ENCODE results near the gene OIP5. TPM values are rescaled to one million over a fixed set of nuclear protein-coding genes. Genes with fewer than 3 reads are reported as not detected.
"Not testable (repeated sequence)": the region's sequence is repeated elsewhere in the genome, so short reads cannot be mapped to it uniquely, and the experiment has no call there.

The OIP5 gene
- total and polyA plus RNA-seq, 9 of the 15 experiments (the other 6 are each of a cell fraction or from before 2014, with no cell fraction given): 8.3 to 54.8 (median 35.3) TPM

GRCh38 chr15:41282436-41282835 is 50.0 kb downstream of the OIP5 start:
- Histone ChIP-seq H3K9ac (ENCODE audit: insufficient read depth in 1 of 2, low read depth in 2 of 2, low read length in 2 of 2) (peak overlapping the region in 1 of 2 experiments; percentile 69; a peak in 1 of 4 replicates), H3K36me3 (ENCODE audit: control insufficient read depth, insufficient read depth, low read length) (peaks cover 54% of the 10 kb centered on the region), H3K4me1 (replicated peaks in 1 of 2; ENCODE audit: control insufficient read depth in 2 of 2, insufficient read depth in 2 of 2, low read length in 2 of 2) (peaks cover 8 to 12% of the 10 kb centered on the region in 2 experiments; a peak in 4 of 5 replicates), H3K79me2 (ENCODE audit: control insufficient read depth, insufficient read depth, low read length) (peaks cover 40% of the 10 kb centered on the region)
- CTCF ChIA-PET (ENCODE audit: low intra/inter-chr PET ratio); DNase-seq (ENCODE audit: extremely low read depth in 1 of 4, low spot score in 3 of 4); H3K4me3 ChIP-seq; H3K4me2 ChIP-seq (ENCODE audit: insufficient read depth, low read length); in situ Hi-C loops (cut with MboI); H3K9me1 ChIP-seq (ENCODE audit: control insufficient read depth, insufficient read depth, low read length); H3K27ac ChIP-seq (ENCODE audit: extremely low read depth, low read depth, low read length); BruUV-seq (replicated peaks); H3K27me3 ChIP-seq (ENCODE audit: control insufficient read depth in 2 of 2, insufficient read depth in 2 of 2, low read length in 2 of 2); H4K20me1 ChIP-seq (replicated peaks; ENCODE audit: control insufficient read depth, insufficient read depth, low read length); FAIRE-seq; ATAC-seq; H2AFZ ChIP-seq (ENCODE audit: low read depth, low read length); H3K9me3 ChIP-seq (replicated peaks; ENCODE audit: control insufficient read depth, insufficient read depth, low read depth, low read length): not testable (repeated sequence)
- POLR2A ChIA-PET: interaction anchor here (0.7 to 1.5 kb wide), 3 partner anchors 13 to 23 kb away, joined by 3 to 5 read pairs (median 3); no protein-coding TSS in a partner anchor
- TF ChIP-seq POLR2A (conservative IDR thresholded peaks at IDR 0.05): 0 out of 2 replicates have a peak, but pooled peaks have one; percentile 14
- whole genome bisulfite sequencing (ENCODE audit: insufficient coverage, low coverage, missing lambda C conversion rate): 95% methylated on average over 10 of the region's 10 CpGs
- intact Hi-C loops (cut with micrococcal nuclease): loop anchor here (5.0 kb wide), 1 partner anchor 50 kb away; the partner anchor contains the start of genes NUSAP1 and OIP5

DNA sequence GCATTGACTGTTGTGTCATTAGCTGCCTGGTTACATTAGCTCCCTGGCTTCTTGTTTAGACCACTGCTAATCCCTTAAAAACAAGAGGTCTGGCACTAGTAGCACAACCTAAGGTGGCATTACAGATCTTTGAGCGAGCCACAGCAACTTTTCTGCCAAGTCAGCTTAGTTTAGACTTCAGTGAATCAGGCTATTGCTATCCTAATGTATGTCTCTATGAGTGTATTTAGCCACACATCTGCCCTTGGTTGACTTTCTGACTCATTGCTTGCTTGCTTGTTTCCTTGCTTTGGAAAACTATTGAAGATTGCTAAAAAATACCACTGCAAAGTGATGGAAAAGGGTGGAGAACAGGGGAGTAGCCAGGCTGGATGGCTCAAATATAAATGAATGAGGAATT is 51.2 kb downstream of the OIP5 start:
- BruUV-seq (replicated peaks): no TSS peak
- intact Hi-C loops (cut with micrococcal nuclease): loop anchor here (5.0 kb wide), 1 partner anchor 51 kb away; the partner anchor contains the start of genes NUSAP1 and OIP5
- CTCF ChIA-PET (ENCODE audit: low intra/inter-chr PET ratio): no interaction called here
- in situ Hi-C loops (cut with MboI): no loop called here
- Histone ChIP-seq H3K9me1 (ENCODE audit: control insufficient read depth, insufficient read depth, low read length) (no peaks in the 10 kb centered on the region), H3K4me1 (replicated peaks in 1 of 2; ENCODE audit: control insufficient read depth in 2 of 2, insufficient read depth in 2 of 2, low read length in 2 of 2) (peaks cover 8 to 10% of the 10 kb centered on the region in 2 experiments; a peak in 3 of 5 replicates), H3K9ac (ENCODE audit: insufficient read depth in 1 of 2, low read depth in 2 of 2, low read length in 2 of 2) (no peak overlapping the region), H3K9me3 (replicated peaks; ENCODE audit: control insufficient read depth, insufficient read depth, low read depth, low read length) (no peaks in the 10 kb centered on the region), H3K79me2 (ENCODE audit: control insufficient read depth, insufficient read depth, low read length) (peaks cover 28% of the 10 kb centered on the region), H3K36me3 (ENCODE audit: control insufficient read depth, insufficient read depth, low read length) (peaks cover 54% of the 10 kb centered on the region; the same call in 2 of the 3 replicates), H3K4me2 (ENCODE audit: insufficient read depth, low read length) (no peak overlapping the region), H4K20me1 (replicated peaks; ENCODE audit: control insufficient read depth, insufficient read depth, low read length) (no peaks in the 10 kb centered on the region), H3K27me3 (ENCODE audit: control insufficient read depth in 2 of 2, insufficient read depth in 2 of 2, low read length in 2 of 2) (no peaks in the 10 kb centered on the region), H2AFZ (ENCODE audit: low read depth, low read length) (no peak overlapping the region), H3K4me3 (no peak overlapping the region), H3K27ac (ENCODE audit: extremely low read depth, low read depth, low read length) (peak overlapping the region; percentile 15; the same call in 1 of the 3 replicates)
- FAIRE-seq: peak; percentile 11
- POLR2A ChIA-PET: interaction anchor here (0.5 to 1.1 kb wide), 2 partner anchors 8 to 13 kb away, joined by 3 to 5 read pairs; no protein-coding TSS in a partner anchor
- no peak for DNase-seq (ENCODE audit: extremely low read depth in 1 of 4, low spot score in 3 of 4)
- no peak for ATAC-seq
- WGBS (ENCODE audit: insufficient coverage, low coverage, missing lambda C conversion rate): 87% methylated on average over 1 of the region's 1 CpG
- TF ChIP-seq NEUROD1 (IDR thresholded peaks at IDR 0.05; ENCODE audit: borderline replicate concordance, low read depth, low read length, partially characterized antibody): no peak
- no peak for TF ChIP-seq ZNF584 (CRISPR knock-in tag; IDR thresholded peaks at IDR 0.05; ENCODE audit: low read depth)
- peak; percentile 85 for TF ChIP-seq C11orf30 (IDR thresholded peaks at IDR 0.05; ENCODE audit: low read depth)
- TF ChIP-seq EHMT2 (IDR thresholded peaks at IDR 0.05): no peak
- no peak for TF ChIP-seq ZNF431 (CRISPR knock-in tag; IDR thresholded peaks at IDR 0.05)
- TF ChIP-seq ZNF12 (CRISPR knock-in tag; IDR thresholded peaks at IDR 0.05): no peak
- TF ChIP-seq CCAR2 (IDR thresholded peaks at IDR 0.05; ENCODE audit: low read depth, low read length): no peak
- TF ChIP-seq MAFF (IDR thresholded peaks at IDR 0.05; ENCODE audit: low read length): 0 out of 2 replicates have a peak, but pooled peaks have one; percentile 61
- TF ChIP-seq, protein P1, sequence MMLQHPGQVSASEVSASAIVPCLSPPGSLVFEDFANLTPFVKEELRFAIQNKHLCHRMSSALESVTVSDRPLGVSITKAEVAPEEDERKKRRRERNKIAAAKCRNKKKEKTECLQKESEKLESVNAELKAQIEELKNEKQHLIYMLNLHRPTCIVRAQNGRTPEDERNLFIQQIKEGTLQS (IDR thresholded peaks at IDR 0.05): peak; percentile 18; the same call in 1 of the 2 replicates
- TF ChIP-seq, protein P1 (CRISPR knock-in tag; conservative IDR thresholded peaks at IDR 0.05): no peak
- no peak for TF ChIP-seq BDP1 (IDR thresholded peaks at IDR 0.05; ENCODE audit: insufficient read depth, insufficient read length)
- peak; percentile 72; the same call in 1 of the 2 replicates for TF ChIP-seq MAFK (IDR thresholded peaks at IDR 0.05; ENCODE audit: low read length)

All from K562 (cell line).